NCI-H69 (cell line): Measurements from ENCODE around the gene RERE.
"Not testable (repeated sequence)": the region's sequence is repeated elsewhere in the genome, so short reads cannot be mapped to it uniquely, and the experiment has no call there.

Experiments used
- DNase-seq: peaks from one replicate; lab custom pipeline; 2025; lab: John Stamatoyannopoulos, UW

RERE gene

DNA sequence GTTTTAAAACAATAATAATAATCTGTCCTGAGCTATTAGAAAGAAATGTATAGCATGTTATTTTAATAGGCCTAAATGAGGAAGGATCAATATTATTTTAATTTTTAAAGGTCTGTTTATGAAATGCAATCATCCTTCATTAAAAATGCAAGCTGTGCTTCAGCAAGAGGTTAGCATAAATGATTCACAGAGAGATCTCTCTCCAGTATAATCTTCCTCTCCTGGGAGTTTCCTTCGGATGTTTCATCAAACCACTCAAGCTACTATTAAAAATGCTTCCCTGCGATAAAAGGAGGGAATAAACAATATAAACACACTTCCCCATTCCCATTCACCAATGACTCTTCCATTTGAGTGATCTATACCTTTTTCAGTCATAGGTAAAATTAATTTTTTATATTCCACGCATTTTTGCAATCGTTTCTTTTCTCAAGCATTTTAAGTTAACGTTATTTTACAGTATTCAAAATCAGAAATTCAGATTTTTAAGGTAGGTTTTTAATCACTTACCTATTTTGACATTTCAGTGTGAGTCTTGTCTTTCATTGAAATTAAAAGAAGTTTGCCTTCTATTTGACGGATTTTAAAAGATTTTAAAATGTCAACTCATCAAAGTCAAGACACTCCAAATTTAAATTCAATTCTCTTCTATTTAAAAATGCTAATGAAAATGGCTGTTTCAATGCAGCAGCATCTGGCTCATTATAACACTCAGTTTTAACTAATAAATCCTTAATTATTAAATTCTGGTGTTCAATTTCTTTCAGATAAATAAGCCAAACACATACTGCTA is 64.3 kb downstream of the RERE start:
- DNase-seq: peak; percentile 11

DNA sequence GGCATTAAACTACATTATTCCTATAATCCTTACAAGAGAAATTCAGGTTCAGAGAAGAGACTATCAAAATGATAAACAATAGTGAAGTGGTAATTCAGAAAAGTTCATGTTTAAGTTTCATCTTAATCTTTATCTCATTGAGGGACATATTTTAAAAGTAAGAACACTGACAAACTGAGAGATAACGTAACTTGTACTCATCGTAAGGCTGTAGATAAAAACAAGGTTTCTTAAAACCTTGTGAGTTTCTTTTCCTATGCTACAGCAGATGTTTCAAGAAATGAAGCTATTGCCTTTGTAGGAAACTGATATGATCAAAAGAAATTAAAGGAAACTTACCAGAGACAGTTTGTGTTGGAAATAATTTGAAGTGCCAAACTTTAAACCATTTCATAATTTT is 65.0 kb downstream of the RERE start:
- DNase-seq: no peak

DNA sequence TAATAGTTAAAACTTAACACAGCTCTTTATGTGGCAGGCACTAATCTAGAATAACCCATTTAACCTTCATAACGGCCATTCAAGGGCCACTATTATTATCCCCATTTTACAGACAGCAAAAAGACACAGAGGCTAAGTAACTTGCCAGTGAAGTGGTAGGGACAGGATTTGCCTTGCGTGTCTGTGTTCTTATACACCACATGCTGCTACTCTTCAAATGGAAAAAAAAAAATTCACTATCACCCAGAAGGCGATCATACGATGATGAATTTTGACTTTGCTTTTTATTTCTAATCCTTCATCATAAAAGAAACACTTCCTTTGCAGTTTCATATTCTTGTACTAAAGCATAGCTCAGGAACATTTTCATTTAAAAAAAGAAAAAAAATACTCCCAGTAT is 65.5 kb downstream of the RERE start:
- no peak for DNase-seq

DNA sequence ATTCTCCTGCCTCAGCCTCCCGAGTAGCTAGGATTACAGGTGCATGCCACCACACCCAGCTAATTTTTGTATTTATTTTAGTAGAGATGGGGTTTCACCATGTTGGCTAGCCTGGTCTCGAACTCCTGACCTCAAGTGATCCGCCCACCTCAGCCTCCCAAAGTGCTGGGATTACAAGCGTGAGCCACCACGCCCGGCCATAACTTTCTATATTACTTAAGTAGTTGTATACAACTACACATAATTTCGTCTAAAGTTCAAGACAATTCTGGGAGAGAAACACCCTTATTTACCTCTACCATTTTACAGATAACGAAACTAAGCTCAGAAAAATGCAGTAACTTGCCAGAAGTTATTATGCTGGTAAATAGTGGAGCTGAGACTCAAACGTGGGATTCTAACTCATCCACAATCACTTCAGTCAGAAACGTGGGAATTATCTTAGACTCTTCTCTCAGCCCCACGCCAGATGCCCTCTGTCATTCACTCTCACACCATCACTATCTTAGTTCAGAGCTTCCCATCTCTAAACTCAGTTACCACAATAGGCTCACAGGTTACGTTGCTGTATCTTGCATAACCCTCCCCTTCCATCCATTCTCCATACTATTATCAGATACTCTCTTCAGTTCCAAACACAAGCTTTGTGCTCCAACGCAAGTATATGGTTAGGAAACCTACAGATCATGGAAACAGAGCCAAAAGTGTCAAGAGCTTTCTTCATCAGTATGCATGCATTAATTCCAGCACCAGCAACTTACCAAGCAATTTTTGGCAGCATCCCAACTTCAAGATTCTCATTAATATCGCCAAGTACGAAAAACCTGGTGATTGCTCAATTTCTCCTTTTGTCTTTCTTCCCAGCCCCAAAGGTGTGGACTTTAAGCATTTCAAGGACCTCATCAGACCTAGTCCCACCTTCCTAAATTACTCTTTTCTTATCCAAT is 69.3 kb downstream of the RERE start:
- DNase-seq: no peak

DNA sequence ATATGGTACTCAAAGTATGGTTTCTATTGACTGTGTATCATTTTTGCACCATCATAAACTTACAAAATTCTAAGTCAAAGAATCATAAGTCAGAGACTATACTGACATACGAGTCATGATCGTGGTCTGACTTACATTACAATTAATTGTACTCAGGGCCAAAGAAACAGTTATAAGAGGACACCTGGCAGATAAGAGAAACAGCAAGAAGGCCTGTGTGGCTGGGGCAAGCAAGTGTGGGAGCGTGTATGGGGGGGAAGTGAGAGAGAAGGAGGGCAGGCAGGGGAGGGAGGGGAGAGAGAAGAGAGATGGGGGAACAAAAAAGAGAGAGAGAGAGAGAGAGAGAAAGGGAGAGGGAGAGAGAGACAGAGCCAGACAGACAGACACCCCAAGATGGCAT is 70.9 kb downstream of the RERE start:
- DNase-seq: no peak

DNA sequence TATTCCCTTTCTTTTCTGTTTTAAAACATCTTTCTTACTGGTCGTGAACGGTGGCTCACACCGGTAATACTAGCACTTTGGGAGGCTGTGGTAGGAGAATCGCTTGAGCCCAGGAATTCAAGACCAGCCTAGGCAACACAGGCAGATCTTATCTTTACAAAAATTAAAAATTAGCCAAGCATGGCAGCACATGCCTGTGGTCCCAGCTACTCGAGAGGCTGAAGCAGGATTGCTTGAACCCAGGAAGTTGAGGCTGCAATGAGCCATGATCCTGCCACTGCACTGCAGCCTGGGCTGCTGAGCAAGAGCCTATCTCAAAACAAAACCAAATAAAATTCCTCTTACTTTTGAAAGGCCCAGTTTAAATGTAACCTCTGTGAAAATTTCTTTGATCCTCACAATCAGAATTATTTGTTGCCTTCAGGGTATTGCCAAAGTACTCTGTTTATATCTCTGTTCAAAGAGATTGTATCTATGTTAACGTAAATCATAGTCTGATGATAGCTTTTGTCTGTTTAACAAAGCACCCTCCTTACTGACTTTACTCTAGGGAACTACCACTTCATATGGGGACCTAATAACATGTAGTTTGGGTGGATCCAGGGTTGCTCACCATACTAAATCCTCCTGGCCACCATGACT is 71.6 kb downstream of the RERE start:
- peak; percentile 28 for DNase-seq

DNA sequence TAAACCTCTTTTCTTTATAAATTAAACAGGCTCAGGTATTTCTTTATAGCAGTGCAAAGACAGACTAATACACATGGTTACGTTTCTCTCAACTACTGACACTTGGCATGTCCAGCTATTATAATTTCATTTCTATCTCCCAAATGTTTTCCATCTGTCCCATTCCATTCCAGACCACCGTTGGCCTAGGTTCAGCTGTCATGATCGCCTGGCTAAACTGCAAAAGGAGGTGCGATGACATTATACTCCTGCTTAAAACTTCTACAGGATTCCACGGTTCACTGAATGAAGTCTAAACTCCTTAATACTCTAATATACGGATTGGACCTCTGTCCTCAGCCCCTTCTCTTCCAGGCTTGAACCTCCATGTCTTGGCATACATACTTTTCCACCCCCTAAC is 72.1 kb downstream of the RERE start:
- DNase-seq: no peak

DNA sequence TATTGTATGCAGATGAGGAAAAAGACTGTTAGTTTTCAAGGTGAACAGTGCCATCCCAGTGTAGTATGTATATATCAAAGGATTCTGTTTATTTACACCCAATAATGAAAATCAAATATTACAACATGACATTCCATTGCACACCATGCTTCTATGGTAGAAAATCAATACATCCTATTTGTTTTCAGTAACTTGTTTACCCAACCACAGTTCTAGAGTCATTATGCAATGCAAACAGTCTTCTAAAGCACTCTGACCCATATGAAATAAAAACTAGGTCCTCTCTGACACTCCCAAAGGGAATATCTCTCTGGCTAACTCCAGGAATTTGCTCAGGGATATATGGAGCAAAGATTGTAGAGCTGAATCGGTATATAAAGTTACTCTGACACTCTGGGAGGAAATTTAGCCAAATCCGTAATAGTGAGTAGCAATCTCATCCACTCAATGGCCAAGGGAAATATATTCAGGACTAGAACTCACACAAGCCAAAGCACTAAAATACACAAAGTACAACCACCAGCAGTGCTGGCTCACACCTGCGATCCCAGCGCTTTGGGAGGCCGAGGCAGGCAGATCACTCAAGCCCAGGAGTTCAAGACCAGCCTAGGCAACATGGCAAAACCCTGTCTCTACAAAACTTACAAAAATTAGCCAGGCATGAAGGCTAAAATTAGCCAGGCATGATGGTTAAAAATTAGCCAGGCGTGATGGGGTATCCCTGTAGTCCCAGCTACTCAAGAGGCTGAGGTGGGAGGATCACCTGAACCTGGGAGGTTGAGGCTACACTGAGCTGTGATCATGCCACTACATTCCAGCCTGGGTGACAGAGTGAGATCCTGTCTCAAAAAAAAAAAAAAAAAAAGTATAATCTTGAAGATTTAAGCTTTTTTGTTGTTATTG is 75.2 kb downstream of the RERE start:
- no peak for DNase-seq

DNA sequence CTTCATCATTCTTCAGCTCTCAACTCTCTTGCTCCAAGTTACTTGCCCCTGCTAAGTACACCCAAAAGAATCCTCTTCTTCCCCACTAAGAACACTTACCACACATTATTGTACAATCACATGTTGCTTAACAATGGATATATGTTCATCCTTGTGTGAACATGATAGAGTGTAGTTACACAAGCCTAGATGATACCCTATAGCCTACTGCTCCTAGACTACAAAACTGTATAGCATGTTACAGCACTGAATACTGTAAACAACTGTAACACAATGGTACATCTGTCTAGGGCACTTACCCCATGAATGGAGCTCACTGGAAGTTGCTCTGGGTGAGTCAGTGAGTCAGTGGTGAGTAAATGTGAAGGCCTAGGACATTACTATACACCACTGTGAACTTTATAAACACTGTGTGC is 77.4 kb downstream of the RERE start:
- DNase-seq: no peak

DNA sequence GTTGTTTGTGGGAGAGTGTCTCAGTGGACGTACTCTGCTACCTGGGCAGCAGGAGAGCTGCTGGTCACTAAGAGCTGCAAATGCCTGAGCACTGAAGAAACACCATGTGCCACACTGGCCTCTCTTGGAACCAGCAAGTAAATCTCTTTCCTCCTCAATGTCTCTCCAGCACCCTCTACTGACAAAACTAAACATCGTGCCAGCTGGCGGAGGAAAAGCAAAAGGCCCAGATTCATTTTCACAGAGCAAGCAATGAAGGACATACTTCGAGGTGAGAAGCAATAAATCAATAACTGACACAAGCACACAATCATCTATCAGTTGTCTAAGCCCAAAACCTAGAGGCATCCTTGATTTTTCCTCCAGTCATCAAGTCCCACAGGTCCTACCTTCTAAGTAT is 78.1 kb downstream of the RERE start:
- peak; percentile 39 for DNase-seq

DNA sequence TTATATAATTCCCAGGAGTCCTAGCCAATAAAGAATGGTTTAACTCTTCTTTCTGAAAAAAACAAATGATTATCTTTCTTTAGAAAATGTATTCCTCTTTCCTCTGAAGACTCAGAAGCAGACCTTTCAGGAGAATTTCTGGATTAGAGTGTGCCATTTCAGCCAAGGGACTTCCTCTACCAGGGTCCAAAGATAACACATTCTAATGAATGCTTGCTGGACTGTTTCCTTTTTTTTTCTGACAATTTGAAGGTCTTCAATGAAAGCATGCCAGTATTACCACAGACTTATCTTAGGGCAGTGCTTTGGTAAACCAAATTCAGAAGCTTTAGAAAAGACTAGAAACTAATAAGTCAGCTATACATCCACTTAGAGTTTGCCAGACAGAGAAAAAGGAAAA is 80.5 kb downstream of the RERE start:
- DNase-seq: no peak

DNA sequence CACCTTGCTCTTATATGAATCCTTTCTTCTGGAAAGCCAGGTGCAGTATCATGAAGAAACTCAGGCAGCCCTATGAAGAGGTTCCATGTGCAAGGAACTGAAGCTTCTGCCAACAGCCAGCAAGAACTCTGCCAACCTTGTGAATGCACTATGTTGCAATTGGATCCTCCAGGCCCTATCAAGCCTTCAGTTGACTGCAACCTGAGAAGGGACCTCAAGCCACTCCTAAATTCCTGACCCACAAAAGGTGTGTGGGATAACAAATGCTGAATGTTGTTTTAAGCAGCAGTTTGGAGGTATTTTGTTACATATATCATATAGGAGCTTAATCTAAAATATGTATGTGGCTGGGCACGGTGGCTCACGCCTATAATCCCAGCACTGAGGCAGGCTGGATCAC is 84.0 kb downstream of the RERE start:
- DNase-seq: no peak

DNA sequence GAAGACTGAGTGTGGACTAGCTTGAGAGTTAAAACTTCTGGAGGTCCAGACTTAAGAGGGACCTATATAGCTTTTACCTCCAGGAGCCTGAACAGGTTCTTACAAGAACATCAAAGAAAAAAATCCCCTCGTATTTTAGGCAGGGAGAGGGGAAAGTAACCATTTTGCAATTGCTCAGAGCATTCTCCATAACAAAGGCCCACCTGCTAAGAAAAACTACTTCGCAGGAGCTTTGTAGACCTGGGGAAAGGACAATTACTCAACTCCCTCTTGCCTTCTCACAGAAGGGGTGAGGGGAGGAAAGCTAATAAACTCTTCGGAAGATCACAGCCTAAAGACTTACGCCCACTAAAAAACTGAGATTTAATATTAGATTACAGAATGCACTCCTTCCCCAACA is 86.3 kb downstream of the RERE start:
- DNase-seq: no peak

DNA sequence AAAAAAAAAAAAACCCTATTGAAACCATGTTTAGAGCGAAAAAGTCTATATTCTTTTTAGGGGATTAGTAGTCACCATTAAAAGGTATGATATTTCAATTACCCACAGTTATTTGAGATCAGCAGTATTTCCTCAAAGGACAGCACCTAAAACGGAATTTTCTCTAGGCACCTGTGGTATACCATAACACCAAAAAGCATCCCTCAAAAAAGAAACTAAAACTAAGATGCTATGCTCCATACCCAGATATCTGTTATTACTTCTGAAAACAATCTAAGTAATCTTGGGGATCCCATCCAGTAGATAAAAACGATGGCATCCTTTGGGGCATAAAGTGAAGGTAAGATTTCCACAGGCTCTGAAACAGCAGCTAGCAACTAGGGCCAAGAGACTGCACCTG is 89.0 kb downstream of the RERE start:
- no peak for DNase-seq

DNA sequence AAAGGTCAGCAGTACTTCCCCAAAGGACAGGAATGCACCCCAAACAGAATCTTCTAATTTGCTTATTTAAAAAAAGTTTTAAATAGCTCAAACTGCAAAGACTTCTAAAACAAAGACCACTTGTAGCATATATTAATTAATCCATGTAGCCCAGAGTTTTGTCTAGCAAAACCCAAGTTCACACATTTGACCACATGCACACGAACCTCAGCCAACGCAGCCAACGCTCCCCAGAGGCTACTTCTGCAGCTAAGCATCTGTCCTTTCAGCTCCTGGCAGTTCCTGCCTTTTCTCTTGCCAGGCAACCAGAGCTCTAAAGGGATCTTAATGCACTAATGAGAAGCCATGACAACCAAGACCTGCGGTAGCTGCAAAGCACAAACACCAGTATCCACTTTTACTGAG is 89.6 kb downstream of the RERE start:
- DNase-seq: peak; percentile 75

DNA sequence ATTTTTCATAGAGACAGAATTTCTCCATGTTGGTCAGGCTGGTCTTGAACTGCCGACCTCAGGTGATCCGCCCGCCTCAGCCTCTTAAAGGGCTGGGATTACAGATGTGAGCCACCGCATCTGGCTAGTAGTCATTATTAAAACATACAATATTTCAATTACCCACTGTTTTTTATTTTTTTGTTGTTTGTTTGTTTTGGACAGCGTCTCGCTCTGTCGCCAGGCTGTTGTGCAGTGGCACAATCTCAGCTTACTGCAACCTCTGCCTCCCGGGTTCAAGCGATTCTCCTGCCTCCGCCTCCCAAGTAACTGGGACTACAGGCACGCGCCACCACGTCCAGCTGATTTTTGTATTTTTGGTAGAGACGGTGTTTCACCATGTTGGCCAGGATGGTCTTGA is 90.1 kb downstream of the RERE start:
- DNase-seq: not testable (repeated sequence)

DNA sequence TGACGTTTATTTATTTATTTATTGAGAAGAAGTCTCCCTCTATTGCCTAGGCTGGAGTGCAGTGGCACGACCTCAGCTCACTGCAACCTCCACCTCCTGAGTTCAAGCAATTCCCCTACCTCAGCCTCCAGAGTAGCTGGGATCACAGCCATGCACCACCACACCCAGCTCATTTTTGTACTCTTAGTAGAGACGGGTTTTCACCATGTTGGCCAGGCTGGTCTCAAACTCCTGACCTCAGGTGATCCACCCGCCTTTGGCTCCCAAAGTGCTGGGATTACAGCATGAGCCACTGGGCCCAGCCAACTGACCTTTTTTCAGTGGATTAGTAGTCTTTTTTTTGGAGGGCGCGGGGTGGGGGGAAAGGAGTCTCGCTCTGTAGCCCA is 90.6 kb downstream of the RERE start:
- DNase-seq: not testable (repeated sequence)

DNA sequence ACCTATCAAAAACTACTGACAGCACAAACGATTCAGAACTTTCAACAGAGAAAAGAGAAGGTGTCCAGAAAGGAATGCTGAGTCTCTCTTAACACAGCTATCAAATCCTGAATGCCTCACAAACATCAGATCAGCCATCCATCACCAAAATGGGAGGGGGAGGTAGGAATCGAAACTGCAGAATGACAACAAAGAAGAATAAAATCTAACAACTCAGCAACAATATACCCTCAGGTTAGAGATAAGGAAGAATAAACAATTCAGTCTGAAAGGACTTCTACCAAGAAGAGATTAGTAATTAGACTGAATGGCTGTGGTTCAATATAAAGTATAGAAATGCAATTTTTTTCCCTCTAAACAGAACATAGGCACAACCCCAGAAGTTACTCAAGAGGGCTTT is 94.4 kb downstream of the RERE start:
- no peak for DNase-seq

DNA sequence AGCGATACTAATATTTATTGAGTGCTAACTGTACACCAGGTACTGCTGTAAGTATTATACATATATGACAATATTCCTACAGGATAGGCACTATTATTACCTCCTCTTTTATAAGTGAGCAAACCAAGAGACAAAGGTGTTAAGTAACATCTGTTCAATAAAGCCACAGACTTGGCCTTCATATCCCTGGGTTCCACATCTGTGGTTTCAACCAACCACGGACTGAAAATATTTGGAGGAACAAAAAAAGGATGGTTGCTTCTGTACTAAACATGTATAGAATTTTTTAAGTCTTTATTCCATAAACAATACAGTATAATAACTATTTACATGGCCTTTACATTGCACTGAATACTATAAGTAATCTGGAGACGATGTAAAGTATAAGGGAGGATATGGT is 95.1 kb downstream of the RERE start:
- no peak for DNase-seq

DNA sequence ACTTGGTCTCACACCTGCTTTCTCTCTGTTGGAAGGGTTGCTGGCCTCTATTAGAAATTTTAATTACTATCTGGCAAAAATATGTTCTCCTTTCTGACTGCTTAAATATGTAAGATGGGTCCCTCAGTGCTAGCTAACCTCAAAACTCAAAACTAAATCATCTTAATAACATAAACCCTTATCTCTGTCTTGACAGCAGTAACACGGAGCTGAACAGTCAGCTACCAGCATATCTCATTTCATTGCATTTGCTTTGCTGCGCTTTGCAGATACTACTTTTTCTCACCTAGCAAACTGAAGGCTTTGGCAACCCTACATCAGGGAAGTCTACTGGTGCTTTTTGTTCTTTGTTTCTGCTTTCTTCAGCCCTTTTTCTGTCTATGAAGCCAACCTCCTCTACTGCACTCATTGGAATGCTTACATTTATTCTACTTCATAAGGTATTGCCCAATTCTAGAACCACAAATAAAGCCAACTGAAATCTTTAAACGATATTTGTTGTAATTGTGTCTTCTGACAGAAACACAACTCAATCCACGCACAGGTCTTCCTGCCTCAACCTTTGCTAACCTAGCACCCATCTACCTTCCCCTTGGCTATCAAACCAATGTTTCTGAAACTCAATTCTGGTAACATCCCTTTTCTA is 95.6 kb downstream of the RERE start:
- no peak for DNase-seq

DNA sequence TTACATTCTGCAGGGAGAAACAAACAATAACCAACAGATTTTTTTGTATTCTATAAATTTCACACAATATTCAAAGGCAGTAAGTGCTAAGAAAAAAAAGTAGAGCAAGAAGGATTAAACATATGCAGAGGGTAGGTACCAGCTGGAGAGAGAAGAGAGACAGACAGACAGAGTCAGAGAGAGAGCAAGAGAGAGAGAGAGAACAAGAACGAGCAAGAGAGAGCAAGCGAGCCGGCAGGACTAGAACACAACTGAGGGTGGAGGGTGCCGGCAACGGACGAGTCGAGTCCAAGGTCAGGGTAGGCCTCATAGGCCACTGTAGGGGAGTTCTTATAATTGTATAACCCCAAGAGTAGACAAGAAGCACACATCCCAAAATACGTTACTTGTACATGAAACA is 97.1 kb downstream of the RERE start:
- DNase-seq: no peak
